Activated B cell treated with CpG ODN at 0.5 μM for 24 hours (primary cell): ENCODE data around the gene CCDC50. TPM values are rescaled to one million over a fixed set of nuclear protein-coding genes. Genes with fewer than 3 reads are reported as not detected.

Source experiments
- ATAC-seq: fragments of 200-7000 bp; cut with Tn5 transposase; one replicate; pipeline ENCODE4 v1.10.0; 2021; ENCODE audit warnings: low read depth, mild to moderate bottlenecking, moderate library complexity
- CTCF ChIA-PET: fragments of 350-600 bp; sonication (Branson Sonifier 250); formaldehyde crosslinking; loops from one replicate; lab custom pipeline; 2021; ENCODE audit warnings: antibody characterized with exemption; lab: Charles Lee
- POLR2A ChIA-PET: fragments of 350-600 bp; sonication (Branson Sonifier 250); formaldehyde crosslinking; loops from one replicate; lab custom pipeline; 2021; ENCODE audit warnings: antibody characterized with exemption; lab: Charles Lee
- DNase-seq: peaks from one replicate; pipeline ENCODE4 v3.0.0; 2022
- H3K27ac Mint-ChIP-seq: one replicate; pipeline ENCODE4 v1.8.0; 2020; ENCODE audit warnings: mixed read lengths
- H3K27me3 Mint-ChIP-seq: one replicate; pipeline ENCODE4 v1.8.0; 2021; ENCODE audit warnings: mixed read lengths
- H3K36me3 Mint-ChIP-seq: one replicate; pipeline ENCODE4 v1.8.0; 2021; ENCODE audit warnings: low read depth, mixed read lengths
- H3K4me1 Mint-ChIP-seq: one replicate; pipeline ENCODE4 v1.8.0; 2021; ENCODE audit warnings: mixed read lengths
- H3K4me3 Mint-ChIP-seq: one replicate; pipeline ENCODE4 v1.8.0; 2020; ENCODE audit warnings: mild to moderate bottlenecking, mixed read lengths
- H3K9me3 Mint-ChIP-seq: one replicate; pipeline ENCODE4 v1.8.0; 2020; ENCODE audit warnings: mixed read lengths
- intact Hi-C: fragments of 100-400 bp; cut with micrococcal nuclease; formaldehyde crosslinking; loops from one replicate; pipeline ENCODE4 v1.15.1; 2024
- total RNA-seq: library from RNA; stranded (reverse); gene quantifications from 2 replicates; pipeline ENCODE4 v1.2.3, GENCODE V29; 2022
- TF ChIP-seq, protein P1 (sequence below): fragments of 200-600 bp; IDR thresholded peaks from one replicate; pipeline ENCODE4 v1.8.0; 2022; ENCODE audit warnings: antibody characterized with exemption, mild to moderate bottlenecking

CCDC50 gene
- total RNA-seq, 1 donor from 2014 or later, result 153 TPM

DNA sequence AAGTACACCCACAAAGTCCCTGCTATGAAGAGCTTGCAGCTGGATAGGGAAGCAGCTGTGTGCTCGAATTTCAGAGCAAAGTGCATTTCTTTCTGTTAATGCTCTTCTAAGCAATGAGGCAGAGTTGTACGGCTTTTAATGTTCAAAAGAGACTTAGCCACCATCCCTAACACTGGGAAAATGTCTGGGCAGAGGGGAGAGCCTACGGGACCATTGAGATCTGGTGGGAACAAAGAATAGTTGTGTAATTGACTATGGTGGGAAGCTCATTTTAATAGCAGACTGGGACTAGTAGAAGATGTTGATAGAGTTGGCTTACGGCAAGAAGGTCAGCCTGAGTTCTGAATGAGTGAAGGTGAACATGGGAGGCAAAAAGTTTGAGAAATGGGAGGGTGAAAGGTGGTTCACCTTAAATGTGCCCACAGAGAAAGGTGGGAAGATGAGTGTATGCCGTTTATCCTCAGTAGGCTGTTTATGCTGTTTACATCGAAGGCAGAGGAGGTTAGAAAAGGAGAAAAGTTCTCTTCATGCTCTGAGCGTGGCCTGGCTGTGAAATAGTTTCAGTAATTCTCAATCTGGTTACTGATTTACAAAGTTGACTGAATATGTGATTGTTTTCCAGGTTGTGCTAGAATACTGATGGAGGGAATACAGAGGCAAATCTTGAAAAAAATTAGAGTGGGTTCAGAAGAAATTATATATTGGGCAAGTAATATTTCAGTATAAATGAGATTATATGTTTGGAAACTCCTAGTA is 24.0 kb downstream of the CCDC50 start:
- intact Hi-C loops, result no loop called here
- TF ChIP-seq, protein P1, sequence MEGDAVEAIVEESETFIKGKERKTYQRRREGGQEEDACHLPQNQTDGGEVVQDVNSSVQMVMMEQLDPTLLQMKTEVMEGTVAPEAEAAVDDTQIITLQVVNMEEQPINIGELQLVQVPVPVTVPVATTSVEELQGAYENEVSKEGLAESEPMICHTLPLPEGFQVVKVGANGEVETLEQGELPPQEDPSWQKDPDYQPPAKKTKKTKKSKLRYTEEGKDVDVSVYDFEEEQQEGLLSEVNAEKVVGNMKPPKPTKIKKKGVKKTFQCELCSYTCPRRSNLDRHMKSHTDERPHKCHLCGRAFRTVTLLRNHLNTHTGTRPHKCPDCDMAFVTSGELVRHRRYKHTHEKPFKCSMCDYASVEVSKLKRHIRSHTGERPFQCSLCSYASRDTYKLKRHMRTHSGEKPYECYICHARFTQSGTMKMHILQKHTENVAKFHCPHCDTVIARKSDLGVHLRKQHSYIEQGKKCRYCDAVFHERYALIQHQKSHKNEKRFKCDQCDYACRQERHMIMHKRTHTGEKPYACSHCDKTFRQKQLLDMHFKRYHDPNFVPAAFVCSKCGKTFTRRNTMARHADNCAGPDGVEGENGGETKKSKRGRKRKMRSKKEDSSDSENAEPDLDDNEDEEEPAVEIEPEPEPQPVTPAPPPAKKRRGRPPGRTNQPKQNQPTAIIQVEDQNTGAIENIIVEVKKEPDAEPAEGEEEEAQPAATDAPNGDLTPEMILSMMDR, result no peak
- H3K9me3 Mint-ChIP-seq, result no peaks in the 10 kb centered on the region
- ATAC-seq (no peak), DNase-seq (no peak)
- peaks cover 16% of the 10 kb centered on the region for H3K36me3 Mint-ChIP-seq
- no peaks in the 10 kb centered on the region for H3K27me3 Mint-ChIP-seq
- no peak overlapping the region for H3K4me3 Mint-ChIP-seq
- ChIA-PET POLR2A (interaction anchor here (0.5 kb wide), 1 partner anchor 26 kb away, joined by 4 read pairs; no protein-coding TSS in a partner anchor), CTCF (no interaction called here)
- H3K4me1 Mint-ChIP-seq, result peaks cover 50% of the 10 kb centered on the region
- no peak overlapping the region for H3K27ac Mint-ChIP-seq

DNA sequence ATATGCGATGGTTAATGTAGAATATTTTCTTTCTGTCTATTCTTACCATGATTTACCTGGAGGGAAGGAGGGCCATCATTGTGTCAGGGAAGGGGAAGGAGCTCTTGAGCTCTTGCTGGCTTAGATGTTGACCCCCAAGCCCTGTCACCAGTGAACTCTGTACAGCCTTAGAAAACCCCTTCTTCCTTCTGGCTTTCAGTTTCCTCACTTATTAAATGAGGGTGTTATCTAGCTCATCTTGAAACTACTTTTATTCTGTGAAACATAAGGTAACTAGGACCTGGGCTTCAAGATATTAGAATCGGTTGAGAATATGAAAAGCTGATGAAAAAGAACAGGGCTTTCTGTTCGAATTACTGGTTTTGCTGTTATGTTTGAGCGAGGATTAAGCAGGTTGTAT is 26.2 kb downstream of the CCDC50 start:
- H3K27me3 Mint-ChIP-seq, result no peaks in the 10 kb centered on the region
- peak overlapping the region; percentile 52 for H3K4me3 Mint-ChIP-seq
- CTCF ChIA-PET, result interaction anchor here (0.9 to 2.2 kb wide), 2 partner anchors 14 to 111 kb away, joined by 3 to 10 read pairs; no protein-coding TSS in a partner anchor
- H3K27ac Mint-ChIP-seq, result peak overlapping the region; percentile 84
- ATAC-seq, result peak; percentile 76
- TF ChIP-seq, protein P1, result no peak
- no peaks in the 10 kb centered on the region for H3K9me3 Mint-ChIP-seq
- H3K36me3 Mint-ChIP-seq, result peaks cover 39% of the 10 kb centered on the region
- POLR2A ChIA-PET, result interaction anchor here (0.9 to 1.6 kb wide), 7 partner anchors 15 to 85 kb away, joined by 3 to 7 read pairs (median 3); partner anchors contain the start of genes CCDC50 and UTS2B
- intact Hi-C loops, result loop anchor here (1.0 kb wide), 2 partner anchors 25 to 109 kb away; partner anchors contain the start of gene UTS2B
- peaks cover 55% of the 10 kb centered on the region for H3K4me1 Mint-ChIP-seq
- DNase-seq, result no peak

DNA sequence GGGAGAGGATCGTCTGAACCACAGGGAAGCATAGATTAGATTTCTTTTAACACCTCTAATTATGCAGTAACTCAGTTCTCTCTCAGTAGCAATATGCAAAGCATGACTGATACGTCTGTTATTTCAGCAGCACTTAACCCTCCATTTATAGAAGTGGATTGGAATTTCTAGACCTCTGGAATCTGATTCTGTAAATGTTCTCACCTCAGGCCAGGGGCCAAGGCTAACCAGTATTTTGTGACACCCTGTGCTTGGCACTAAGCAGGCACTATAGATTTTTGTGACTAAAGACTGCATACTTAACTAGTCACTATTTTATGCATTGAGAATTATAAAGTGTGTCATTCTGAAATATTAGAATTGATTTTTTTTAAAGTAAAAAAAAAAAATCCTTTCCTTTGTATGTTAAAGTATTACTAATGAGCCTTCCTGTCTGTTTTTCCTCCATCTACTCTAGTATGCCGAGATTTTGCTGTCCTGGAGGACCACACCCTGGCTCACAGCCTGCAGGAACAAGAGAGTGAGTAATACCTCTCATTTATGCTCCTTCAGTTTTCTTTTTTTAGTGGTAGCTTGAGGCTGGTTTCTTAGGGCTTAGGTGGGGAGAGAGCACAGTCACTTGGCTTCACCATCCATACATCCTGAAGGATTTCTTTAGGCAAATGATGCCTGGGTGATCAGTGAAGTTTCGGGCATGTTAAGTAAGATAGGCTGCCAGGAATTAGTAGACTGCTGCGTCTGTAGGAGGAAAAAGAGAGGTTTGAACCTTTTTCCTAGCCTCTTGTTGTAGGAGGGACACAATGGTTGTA is 27.6 kb downstream of the CCDC50 start:
- TF ChIP-seq, protein P1, result no peak
- no peak for ATAC-seq
- Mint-ChIP-seq H3K4me1 (peaks cover 57% of the 10 kb centered on the region), H3K27me3 (no peaks in the 10 kb centered on the region), H3K27ac (peak overlapping the region; percentile 84), H3K4me3 (no peak overlapping the region), H3K36me3 (peaks cover 52% of the 10 kb centered on the region), H3K9me3 (no peaks in the 10 kb centered on the region)
- CTCF ChIA-PET, result interaction anchor here (2.2 to 2.4 kb wide), 2 partner anchors 112 kb away, joined by 10 read pairs; no protein-coding TSS in a partner anchor
- POLR2A ChIA-PET, result no interaction called here
- intact Hi-C loops, result no loop called here
- no peak for DNase-seq

DNA sequence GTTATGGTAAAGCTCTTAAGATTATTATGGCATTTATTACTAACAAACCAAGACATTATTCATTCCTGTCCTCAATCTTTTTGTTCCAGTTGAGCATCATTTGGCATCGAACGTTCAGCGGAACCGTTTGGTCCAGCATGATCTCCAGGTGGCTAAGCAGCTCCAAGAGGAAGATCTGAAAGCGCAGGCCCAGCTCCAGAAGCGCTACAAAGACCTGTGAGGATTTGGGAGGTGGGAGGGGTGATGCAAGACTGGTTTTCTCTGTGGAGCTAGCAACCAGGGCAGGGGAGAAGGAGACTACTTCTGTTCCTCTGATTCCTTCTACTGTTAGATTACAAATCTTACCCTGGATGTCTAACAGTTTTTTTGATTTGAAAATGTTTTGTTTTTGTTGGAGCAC is 28.7 kb downstream of the CCDC50 start:
- no peaks in the 10 kb centered on the region for H3K27me3 Mint-ChIP-seq
- ChIA-PET CTCF (interaction anchor here (1.5 to 2.4 kb wide), 2 partner anchors 24 to 113 kb away, joined by 3 to 10 read pairs; no protein-coding TSS in a partner anchor), POLR2A (no interaction called here)
- intact Hi-C loops, result loop anchor here (2.0 kb wide), 3 partner anchors 15 to 57 kb away; no protein-coding TSS in a partner anchor
- peaks cover 62% of the 10 kb centered on the region for H3K36me3 Mint-ChIP-seq
- no peaks in the 10 kb centered on the region for H3K9me3 Mint-ChIP-seq
- ATAC-seq (no peak), DNase-seq (no peak)
- peaks cover 64% of the 10 kb centered on the region for H3K4me1 Mint-ChIP-seq
- H3K27ac Mint-ChIP-seq, result peak overlapping the region; percentile 84
- TF ChIP-seq, protein P1, result no peak
- no peak overlapping the region for H3K4me3 Mint-ChIP-seq
